Upper lobe of left lung (tissue), 6 donors: Measurements from ENCODE around the gene NCKIPSD. TPM values are rescaled to one million over a fixed set of nuclear protein-coding genes. Genes with fewer than 3 reads are reported as not detected.

ENCODE experiments used
- ATAC-seq, 2 donors: fragments of 200-7000 bp; cut with Tn5 transposase; one replicate each; pipeline ENCODE4 v1.9.1; 2022; ENCODE audit warnings: mild to moderate bottlenecking in 2 of 2, moderate library complexity in 2 of 2; ENCODE audit not compliant: low FRiP score in 2 of 2
- DNase-seq, 2 donors: peaks; one replicate each; pipeline ENCODE4 v3.0.0-alpha.2; 2019 to 2020
- H3K27ac ChIP-seq, 4 donors: fragments of 200-600 bp; sonication (generic); one replicate each; pipeline ENCODE4 v1.5.1; 2016 to 2019
- H3K27me3 ChIP-seq, 4 donors: fragments of 200-600 bp; sonication (generic); one replicate each; pipeline ENCODE4 v1.5.1; 2017 to 2019
- H3K36me3 ChIP-seq, 4 donors: fragments of 200-600 bp; sonication (generic); one replicate each; pipeline ENCODE4 v1.5.1; 2016 to 2019
- H3K4me1 ChIP-seq, 4 donors: fragments of 200-600 bp; sonication (generic); one replicate each; pipeline ENCODE4 v1.5.1; 2018 to 2019
- H3K4me3 ChIP-seq, 4 donors: fragments of 200-600 bp; sonication (generic); one replicate each; pipeline ENCODE4 v1.5.1; 2017 to 2019; ENCODE audit warnings: mild to moderate bottlenecking in 2 of 4, moderate library complexity in 1 of 4
- H3K9me3 ChIP-seq, 4 donors: fragments of 200-600 bp; sonication (generic); one replicate each; pipeline ENCODE4 v1.5.1; 2018 to 2019
- EP300 ChIP-seq, 4 donors: sonication (generic); formaldehyde crosslinking; IDR thresholded peaks; one replicate each; pipeline ENCODE4 v1.5.1; 2017; ENCODE audit warnings: antibody characterized with exemption in 4 of 4, control low read depth in 2 of 4
- POLR2A ChIP-seq, 4 donors: fragments of 450-650 bp; IDR thresholded peaks; one replicate each; pipeline ENCODE4 v1.5.1; 2016 to 2017; ENCODE audit warnings: antibody characterized with exemption in 4 of 4, mild to moderate bottlenecking in 2 of 4
- POLR2AphosphoS5 ChIP-seq, 2 donors: sonication (generic); formaldehyde crosslinking; IDR thresholded peaks; one replicate each; pipeline ENCODE4 v1.5.1; 2017; ENCODE audit warnings: antibody characterized with exemption in 2 of 2
- WGBS, 2 donors: methylation state at CpG; one replicate each; pipeline ENCODE4 v1.1.5; 2017 to 2018; 5-methylcytosine and 5-hydroxymethylcytosine counted together
- total RNA-seq, 6 donors: library from RNA; depleted of rRNA in 4 of 6; stranded (reverse); fragments of >200 nt in 4 of 6; gene quantifications; one replicate each; pipeline versions ENCODE4 v1.1.0 to v1.2.1, GENCODE V29; 2016 to 2021
- TF ChIP-seq, protein P1 (sequence below), 6 experiments: fragments of 450-650 bp in 4 of 6; fragments of 200-600 bp in 2 of 6; sonication (generic) in 2 of 6; IDR thresholded peaks; one replicate each; pipeline ENCODE4 v1.5.1; 2016 to 2019; ENCODE audit warnings: antibody characterized with exemption in 6 of 6
- donor health status: DM: no; HTN: no; CAD: no; lungs with moderate emphysema.
- donor health status: DM: no; HTN: yes; CAD: no; lungs with severe emphysema.

The NCKIPSD gene
- total RNA-seq, 6 donors from 2014 or later, result 17.8 to 55.5 (median 21.8) TPM

DNA sequence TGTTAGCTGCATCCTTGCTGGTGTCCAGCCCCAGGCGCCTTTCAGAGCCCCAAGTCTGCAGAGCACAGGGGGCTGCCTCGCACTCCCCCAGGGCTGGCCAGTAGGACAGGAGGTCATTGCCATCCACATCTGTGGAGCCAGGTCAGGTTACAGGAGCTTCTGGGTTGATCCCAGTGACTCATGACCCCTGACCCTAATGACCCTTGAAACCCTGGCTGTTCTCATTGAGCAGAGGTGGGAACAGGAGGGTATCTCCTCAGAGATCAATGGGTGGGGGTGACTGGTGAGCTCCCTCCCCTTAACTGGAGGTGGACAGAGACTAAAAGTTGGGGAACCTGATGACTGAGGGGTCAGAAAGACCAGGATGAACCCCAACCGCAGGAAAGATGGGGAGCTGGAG lies 44.3 kb downstream of the NCKIPSD start:
- H3K9me3 ChIP-seq, result no peaks in the 10 kb centered on the region

DNA sequence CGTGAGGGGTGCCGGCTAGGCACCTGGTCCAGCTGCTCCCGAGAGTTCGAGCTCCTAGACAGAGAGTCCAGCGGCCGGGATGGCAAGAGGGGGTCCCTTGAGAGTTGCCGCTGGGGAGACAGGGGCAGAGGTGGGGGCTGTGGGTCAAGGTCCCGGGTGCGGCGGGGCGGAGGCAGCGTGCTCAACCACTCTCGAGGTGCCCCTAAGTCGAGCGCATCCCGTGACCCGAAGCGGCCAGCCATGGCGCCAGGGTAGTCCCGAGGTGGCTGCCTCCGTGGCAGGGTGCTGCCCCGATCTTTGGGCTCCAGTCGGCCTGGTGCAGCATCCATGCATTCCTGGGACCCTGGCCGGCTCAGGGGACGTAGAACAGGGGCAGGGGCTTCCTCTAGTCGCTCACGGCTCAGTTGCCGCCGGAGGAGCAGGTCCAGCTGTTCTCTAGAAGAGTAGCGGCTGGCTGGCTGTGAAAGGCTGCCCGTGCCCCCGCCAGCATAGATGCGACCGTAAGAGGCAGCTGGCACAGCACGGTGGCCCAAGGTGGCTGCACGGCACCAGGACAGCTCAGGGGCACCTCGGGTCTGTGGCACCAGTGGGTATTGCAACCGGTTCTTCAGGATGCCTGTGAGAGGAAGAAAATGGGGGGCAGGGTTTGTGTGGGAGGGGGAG lies 45.6 kb downstream of the NCKIPSD start:
- no peak for ATAC-seq
- Histone ChIP-seq H3K4me3 (no peak overlapping the region), H3K4me1 (peaks cover 7 to 11% (median 10%) of the 10 kb centered on the region in 4 donors), H3K27ac (no peak overlapping the region), H3K36me3 (no peaks in the 10 kb centered on the region), H3K27me3 (no peaks in the 10 kb centered on the region), H3K9me3 (no peaks in the 10 kb centered on the region)
- 84 to 89% methylated on average over 18 to 32 of the region's 38 CpGs for WGBS, 2 donors
- TF ChIP-seq POLR2AphosphoS5 (IDR thresholded peaks at IDR 0.05) (no peak), POLR2A (IDR thresholded peaks at IDR 0.05) (no peak), EP300 (IDR thresholded peaks at IDR 0.05) (no peak)
- TF ChIP-seq, protein P1, sequence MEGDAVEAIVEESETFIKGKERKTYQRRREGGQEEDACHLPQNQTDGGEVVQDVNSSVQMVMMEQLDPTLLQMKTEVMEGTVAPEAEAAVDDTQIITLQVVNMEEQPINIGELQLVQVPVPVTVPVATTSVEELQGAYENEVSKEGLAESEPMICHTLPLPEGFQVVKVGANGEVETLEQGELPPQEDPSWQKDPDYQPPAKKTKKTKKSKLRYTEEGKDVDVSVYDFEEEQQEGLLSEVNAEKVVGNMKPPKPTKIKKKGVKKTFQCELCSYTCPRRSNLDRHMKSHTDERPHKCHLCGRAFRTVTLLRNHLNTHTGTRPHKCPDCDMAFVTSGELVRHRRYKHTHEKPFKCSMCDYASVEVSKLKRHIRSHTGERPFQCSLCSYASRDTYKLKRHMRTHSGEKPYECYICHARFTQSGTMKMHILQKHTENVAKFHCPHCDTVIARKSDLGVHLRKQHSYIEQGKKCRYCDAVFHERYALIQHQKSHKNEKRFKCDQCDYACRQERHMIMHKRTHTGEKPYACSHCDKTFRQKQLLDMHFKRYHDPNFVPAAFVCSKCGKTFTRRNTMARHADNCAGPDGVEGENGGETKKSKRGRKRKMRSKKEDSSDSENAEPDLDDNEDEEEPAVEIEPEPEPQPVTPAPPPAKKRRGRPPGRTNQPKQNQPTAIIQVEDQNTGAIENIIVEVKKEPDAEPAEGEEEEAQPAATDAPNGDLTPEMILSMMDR (IDR thresholded peaks at IDR 0.05), result no peak
- peak in 1 of 2 donors; percentile 81 for DNase-seq

More for the DNA sequence above, 44.3 kb downstream of the NCKIPSD start:
- Histone ChIP-seq H3K4me1 (peaks cover 2 to 4% (median 3%) of the 10 kb centered on the region in 4 donors), H3K27me3 (no peaks in the 10 kb centered on the region), H3K27ac (no peak overlapping the region), H3K36me3 (no peaks in the 10 kb centered on the region), H3K4me3 (no peak overlapping the region)
- 93 to 100% methylated on average over 1 to 3 of the region's 3 CpGs for WGBS, 2 donors
- no peak for DNase-seq
- no peak for ATAC-seq
- TF ChIP-seq EP300 (IDR thresholded peaks at IDR 0.05), result no peak
- no peak for TF ChIP-seq POLR2A (IDR thresholded peaks at IDR 0.05)
- TF ChIP-seq POLR2AphosphoS5 (IDR thresholded peaks at IDR 0.05), result no peak
- TF ChIP-seq, protein P1 (IDR thresholded peaks at IDR 0.05), result no peak

DNA sequence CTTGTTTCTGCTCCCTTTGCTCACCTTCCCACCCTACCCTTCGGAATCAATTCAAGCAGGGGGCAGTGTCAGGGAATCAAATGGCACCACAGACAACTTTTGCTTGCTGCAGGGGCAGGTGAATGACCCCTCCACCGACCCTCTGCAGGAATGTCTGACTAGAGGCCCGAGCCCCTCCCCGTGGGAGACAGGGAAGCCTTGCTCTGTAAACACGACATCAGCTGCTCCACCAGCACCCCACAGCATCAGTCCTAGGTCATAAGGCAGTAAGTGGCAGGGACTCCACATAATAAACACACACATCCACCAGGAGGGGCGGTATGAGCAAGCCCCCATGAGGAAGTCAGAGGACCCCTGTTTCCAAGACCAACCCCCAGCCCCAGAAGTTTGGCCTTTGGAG lies 48.4 kb downstream of the NCKIPSD start:
- 53 to 82% methylated on average over 2 to 6 of the region's 6 CpGs for WGBS, 2 donors

DNA sequence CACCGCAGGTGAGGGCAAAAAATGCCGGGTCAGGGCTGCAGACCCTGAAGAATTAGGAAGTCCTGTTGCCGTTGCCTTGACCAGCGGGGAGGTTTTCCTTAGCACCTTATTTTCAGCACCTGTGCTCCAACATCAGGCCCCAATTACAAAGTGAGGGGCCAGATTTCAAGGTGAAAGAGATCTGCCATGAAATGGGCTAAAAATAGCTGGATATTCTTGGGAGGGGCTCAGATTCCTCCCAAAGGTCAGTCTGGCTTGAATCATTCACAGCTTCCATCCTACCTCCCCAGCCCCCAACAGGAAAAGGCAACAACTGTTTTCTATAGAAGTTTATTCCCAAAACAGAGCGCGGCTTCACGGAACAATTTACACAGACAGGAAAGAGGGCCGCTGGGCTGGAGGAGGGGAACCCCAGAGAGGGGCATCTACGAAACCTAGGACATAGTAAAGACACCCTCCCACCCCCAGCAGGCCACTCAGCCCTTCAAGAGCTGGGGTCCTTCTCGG lies 49.5 kb downstream of the NCKIPSD start:
- Histone ChIP-seq H3K4me1 (peaks cover 18 to 26% (median 23%) of the 10 kb centered on the region in 4 donors), H3K36me3 (peaks cover 0 to 21% (median 7%) of the 10 kb centered on the region in 4 donors), H3K9me3 (no peaks in the 10 kb centered on the region), H3K27me3 (no peaks in the 10 kb centered on the region), H3K4me3 (peak overlapping the region; percentile 77 to 98 (median 87)), H3K27ac (peak overlapping the region; percentile 71 to 86 (median 82))
- ATAC-seq, result no peak
- DNase-seq, result no peak
- 38 to 49% methylated on average over 8 to 10 of the region's 10 CpGs for WGBS, 2 donors
- TF ChIP-seq, protein P1 (IDR thresholded peaks at IDR 0.05), result no peak
- TF ChIP-seq EP300 (IDR thresholded peaks at IDR 0.05) (no peak), POLR2A (IDR thresholded peaks at IDR 0.05) (no peak), POLR2AphosphoS5 (IDR thresholded peaks at IDR 0.05) (no peak)

More for the DNA sequence above, 48.4 kb downstream of the NCKIPSD start:
- Histone ChIP-seq H3K9me3 (no peaks in the 10 kb centered on the region), H3K27ac (no peak overlapping the region), H3K4me3 (no peak overlapping the region), H3K36me3 (peaks cover 0 to 11% (median 3%) of the 10 kb centered on the region in 4 donors), H3K4me1 (peaks cover 18 to 26% (median 23%) of the 10 kb centered on the region in 4 donors), H3K27me3 (no peaks in the 10 kb centered on the region)
- DNase-seq, result no peak
- no peak for ATAC-seq
- TF ChIP-seq POLR2A (IDR thresholded peaks at IDR 0.05), result no peak
- no peak for TF ChIP-seq POLR2AphosphoS5 (IDR thresholded peaks at IDR 0.05)
- TF ChIP-seq EP300 (IDR thresholded peaks at IDR 0.05), result no peak
- TF ChIP-seq, protein P1 (IDR thresholded peaks at IDR 0.05), result no peak
